WERI-Rb-1 (cell line): ENCODE measurements around the gene DCXR.
A peak's percentile ranks its signal among the peaks of the same experiment; 100 is the strongest.

ENCODE experiments used
- DNase-seq: peaks from one replicate; pipeline ENCODE4 v3.0.0-alpha.2; 2020
- H3K27ac ChIP-seq: fragments of 250-450 bp; sonication (Bioruptor Pico); 2 replicates; pipeline ENCODE4 v1.5.1; 2020; ENCODE audit warnings: mild to moderate bottlenecking, moderate library complexity
- H3K27me3 ChIP-seq: fragments of 250-450 bp; sonication (Bioruptor Pico); 2 replicates; pipeline ENCODE4 v1.5.1; 2021; ENCODE audit warnings: mild to moderate bottlenecking, low read depth, moderate library complexity; ENCODE audit not compliant: insufficient read depth, severe bottlenecking
- H3K36me3 ChIP-seq: fragments of 250-450 bp; sonication (Bioruptor Pico); 2 replicates; pipeline ENCODE4 v1.5.1; 2020; ENCODE audit warnings: mild to moderate bottlenecking, moderate library complexity
- H3K4me3 ChIP-seq: 2 replicates; pipeline ENCODE4 v1.5.1; 2011; ENCODE audit warnings: low read depth, mild to moderate bottlenecking, control low read depth, low read length
- H3K9me3 ChIP-seq: fragments of 250-450 bp; sonication (Bioruptor Pico); 2 replicates; pipeline ENCODE4 v1.5.1; 2021; ENCODE audit warnings: mild to moderate bottlenecking, moderate library complexity; ENCODE audit not compliant: severe bottlenecking
- CTCF ChIP-seq: IDR thresholded peaks from 2 replicates; pipeline ENCODE4 v1.5.1; 2011; ENCODE audit warnings: low read depth, mild to moderate bottlenecking, control low read depth, inconsistent platforms, low read length

Gene DCXR

GRCh38 chr17:82065638-82066303 is 28.3 kb upstream of the DCXR start, which contains the start of gene DUS1L:
DUS1L (minus strand) TSS chr17:82065804; CDS start chr17:82065059, 745 bp downstream.
- Histone ChIP-seq H3K36me3 (peaks cover 36% of the 10 kb centered on the region), H3K4me3 (peak within 1 kb of the TSS; percentile 93), H3K27me3 (no peaks in the 10 kb centered on the region), H3K27ac (peak within 1 kb of the TSS; percentile 72), H3K9me3 (peaks cover 5% of the 10 kb centered on the region)
- no peak for DNase-seq
- no peak for TF ChIP-seq CTCF

- DNase-seq, result no peak
- H3K36me3 ChIP-seq, result peaks cover 42% of the 10 kb centered on the region
- H3K9me3 ChIP-seq, result peaks cover 5% of the 10 kb centered on the region
- peak overlapping the region; percentile 72 for H3K27ac ChIP-seq
- H3K4me3 ChIP-seq, result peak overlapping the region; percentile 93
- no peaks in the 10 kb centered on the region for H3K27me3 ChIP-seq
- no peak for TF ChIP-seq CTCF
These were observed 27.7 kb upstream of the DCXR start for GRCh38 chr17:82065193-82065637.

- Histone ChIP-seq H3K27me3 (no peaks in the 10 kb centered on the region), H3K27ac (peak overlapping the region; percentile 72), H3K36me3 (peaks cover 48% of the 10 kb centered on the region), H3K9me3 (peaks cover 5% of the 10 kb centered on the region), H3K4me3 (peak overlapping the region; percentile 93)
- no peak for DNase-seq
- no peak for TF ChIP-seq CTCF
These were observed 27.1 kb upstream of the DCXR start for GRCh38 chr17:82064433-82065192.

- Histone ChIP-seq H3K9me3 (peaks cover 5% of the 10 kb centered on the region), H3K4me3 (no peak overlapping the region), H3K36me3 (peaks cover 57% of the 10 kb centered on the region), H3K27ac (no peak overlapping the region), H3K27me3 (no peaks in the 10 kb centered on the region)
- TF ChIP-seq CTCF, result no peak
- no peak for DNase-seq
These were observed 26.2 kb upstream of the DCXR start for GRCh38 chr17:82063424-82064415.

GRCh38 chr17:82062984-82063368 is 25.5 kb upstream of the DCXR start:
- no peak overlapping the region for H3K4me3 ChIP-seq
- H3K27me3 ChIP-seq, result no peaks in the 10 kb centered on the region
- H3K9me3 ChIP-seq, result peaks cover 5% of the 10 kb centered on the region
- no peak overlapping the region for H3K27ac ChIP-seq
- DNase-seq, result no peak
- H3K36me3 ChIP-seq, result peaks cover 64% of the 10 kb centered on the region
- no peak for TF ChIP-seq CTCF
